Ishikawa (cell line): ENCODE measurements around the gene DLX4.
A peak's percentile ranks its signal among the peaks of the same experiment; 100 is the strongest.

Source experiments
- CEBPB ChIP-seq: IDR thresholded peaks from 2 replicates; pipeline ENCODE4 v1.6.1; 2012
- CREB1 ChIP-seq: IDR thresholded peaks from 2 replicates; pipeline ENCODE4 v1.6.1; 2012; ENCODE audit warnings: low read depth
- EGR1 ChIP-seq: IDR thresholded peaks from 2 replicates; pipeline ENCODE4 v1.6.1; 2012
- EP300 ChIP-seq: IDR thresholded peaks from 2 replicates; pipeline ENCODE4 v1.6.1; 2012; ENCODE audit warnings: borderline replicate concordance
- FOXM1 ChIP-seq: IDR thresholded peaks from 2 replicates; pipeline ENCODE4 v1.6.1; 2012; ENCODE audit warnings: low read depth, borderline replicate concordance
- MAX ChIP-seq: IDR thresholded peaks from 2 replicates; pipeline ENCODE4 v1.6.1; 2012
- NFIC ChIP-seq: IDR thresholded peaks from 2 replicates; pipeline ENCODE4 v1.6.1; 2012
- RAD21 ChIP-seq: IDR thresholded peaks from 2 replicates; pipeline ENCODE4 v1.6.1; 2012; ENCODE audit warnings: low read depth
- REST ChIP-seq: IDR thresholded peaks from 2 replicates; pipeline ENCODE4 v1.6.1; 2012; ENCODE audit warnings: low read depth, mild to moderate bottlenecking
- TAF1 ChIP-seq: IDR thresholded peaks from 2 replicates; pipeline ENCODE4 v1.6.1; 2012; ENCODE audit warnings: low read depth, mild to moderate bottlenecking
- TCF12 ChIP-seq: IDR thresholded peaks from 2 replicates; pipeline ENCODE4 v1.6.1; 2012; ENCODE audit warnings: low read depth
- TEAD4 ChIP-seq: IDR thresholded peaks from 2 replicates; pipeline ENCODE4 v1.6.1; 2012
- USF1 ChIP-seq: IDR thresholded peaks from 2 replicates; pipeline ENCODE4 v1.6.1; 2012
- YY1 ChIP-seq: IDR thresholded peaks from 2 replicates; pipeline ENCODE4 v1.6.1; 2012; ENCODE audit warnings: low read depth
- ZBTB7A ChIP-seq: IDR thresholded peaks from 2 replicates; pipeline ENCODE4 v1.6.1; 2012; ENCODE audit warnings: low read depth

DLX4 gene

GRCh38 chr17:49941427-49941826 is 27.6 kb upstream of the DLX4 start:
- TF ChIP-seq USF1 (no peak), FOXM1 (no peak), TCF12 (no peak), REST (no peak), TEAD4 (no peak), TAF1 (no peak), NFIC (no peak), RAD21 (no peak), EP300 (no peak), CREB1 (no peak), MAX (no peak), ZBTB7A (no peak), YY1 (no peak), CEBPB (no peak), EGR1 (no peak)

GRCh38 chr17:49942947-49943346 is 26.0 kb upstream of the DLX4 start:
- no peak for TF ChIP-seq CREB1
- no peak for TF ChIP-seq NFIC
- no peak for TF ChIP-seq USF1
- no peak for TF ChIP-seq TCF12
- no peak for TF ChIP-seq EGR1
- TF ChIP-seq CEBPB, result no peak
- TF ChIP-seq YY1, result no peak
- TF ChIP-seq TAF1, result no peak
- TF ChIP-seq EP300, result no peak
- no peak for TF ChIP-seq TEAD4
- no peak for TF ChIP-seq ZBTB7A
- TF ChIP-seq FOXM1, result no peak

- peak; percentile 58; the same call in 1 of the 2 replicates for TF ChIP-seq EGR1
- no peak for TF ChIP-seq EP300
Measured at GRCh38 chr17:49944273-49944870, 24.6 kb upstream of the DLX4 start.

- TF ChIP-seq YY1 (no peak), EP300 (no peak), TEAD4 (no peak), CEBPB (no peak)
Measured at GRCh38 chr17:49946208-49946607, 22.8 kb upstream of the DLX4 start.

GRCh38 chr17:49946964-49947584 is 21.9 kb upstream of the DLX4 start:
- no peak for TF ChIP-seq MAX
- no peak for TF ChIP-seq FOXM1
- no peak for TF ChIP-seq CEBPB
- no peak for TF ChIP-seq YY1
- TF ChIP-seq EGR1, result no peak
- no peak for TF ChIP-seq RAD21
- TF ChIP-seq TAF1, result no peak
- no peak for TF ChIP-seq USF1
- TF ChIP-seq EP300, result no peak
- TF ChIP-seq ZBTB7A, result no peak
- TF ChIP-seq TCF12, result no peak
- TF ChIP-seq CREB1, result no peak
- no peak for TF ChIP-seq NFIC

GRCh38 chr17:49949634-49950033 is 19.4 kb upstream of the DLX4 start:
- TF ChIP-seq TAF1 (no peak), REST (no peak), TCF12 (no peak), ZBTB7A (no peak), EGR1 (no peak), EP300 (no peak), MAX (no peak), FOXM1 (no peak), CREB1 (no peak), RAD21 (no peak), USF1 (no peak), YY1 (no peak), NFIC (no peak)
